ENCODE data around the gene PDE6A. TPM values are rescaled to one million over a fixed set of nuclear protein-coding genes. Genes with fewer than 3 reads are reported as not detected.

The PDE6A gene
- total RNA-seq, 1 donor from 2014 or later: 0.12 TPM

DNA sequence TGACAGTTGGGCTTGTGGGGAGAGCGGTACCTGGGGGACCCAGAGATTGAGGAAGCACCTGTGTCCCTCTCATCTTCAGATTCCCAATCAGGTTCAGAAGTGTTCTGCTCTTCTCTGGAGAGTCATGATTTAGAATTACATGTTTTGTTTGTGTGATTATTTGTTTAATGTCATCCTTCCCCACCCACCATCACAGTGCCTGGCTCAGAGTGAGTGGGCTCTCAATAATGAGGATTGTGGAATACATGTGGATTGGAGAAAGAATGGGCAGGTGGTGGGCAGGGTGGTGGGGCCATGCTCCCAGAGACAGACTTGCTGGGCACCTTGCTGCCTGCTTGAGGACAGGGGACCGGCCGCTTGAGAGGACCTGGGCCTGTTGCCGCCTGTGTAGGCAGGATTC is 126.5 kb downstream of the PDE6A start:
- Mint-ChIP-seq H3K4me3 (ENCODE audit: unreplicated experiment) (no peak overlapping the region), H3K27me3 (ENCODE audit: low read depth) (no peaks in the 10 kb centered on the region), H3K36me3 (ENCODE audit: low read depth) (no peaks in the 10 kb centered on the region), H3K9me3 (ENCODE audit: low read depth) (no peaks in the 10 kb centered on the region), H3K27ac (ENCODE audit: unreplicated experiment) (no peak overlapping the region), H3K4me1 (ENCODE audit: low read depth) (no peaks in the 10 kb centered on the region)
- TF ChIP-seq, protein P1, sequence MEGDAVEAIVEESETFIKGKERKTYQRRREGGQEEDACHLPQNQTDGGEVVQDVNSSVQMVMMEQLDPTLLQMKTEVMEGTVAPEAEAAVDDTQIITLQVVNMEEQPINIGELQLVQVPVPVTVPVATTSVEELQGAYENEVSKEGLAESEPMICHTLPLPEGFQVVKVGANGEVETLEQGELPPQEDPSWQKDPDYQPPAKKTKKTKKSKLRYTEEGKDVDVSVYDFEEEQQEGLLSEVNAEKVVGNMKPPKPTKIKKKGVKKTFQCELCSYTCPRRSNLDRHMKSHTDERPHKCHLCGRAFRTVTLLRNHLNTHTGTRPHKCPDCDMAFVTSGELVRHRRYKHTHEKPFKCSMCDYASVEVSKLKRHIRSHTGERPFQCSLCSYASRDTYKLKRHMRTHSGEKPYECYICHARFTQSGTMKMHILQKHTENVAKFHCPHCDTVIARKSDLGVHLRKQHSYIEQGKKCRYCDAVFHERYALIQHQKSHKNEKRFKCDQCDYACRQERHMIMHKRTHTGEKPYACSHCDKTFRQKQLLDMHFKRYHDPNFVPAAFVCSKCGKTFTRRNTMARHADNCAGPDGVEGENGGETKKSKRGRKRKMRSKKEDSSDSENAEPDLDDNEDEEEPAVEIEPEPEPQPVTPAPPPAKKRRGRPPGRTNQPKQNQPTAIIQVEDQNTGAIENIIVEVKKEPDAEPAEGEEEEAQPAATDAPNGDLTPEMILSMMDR (IDR thresholded peaks at IDR 0.05): no peak
- DNase-seq (ENCODE audit: low spot score): no peak

- Mint-ChIP-seq H3K36me3 (ENCODE audit: low read depth) (no peaks in the 10 kb centered on the region), H3K4me1 (ENCODE audit: low read depth) (no peaks in the 10 kb centered on the region), H3K27ac (ENCODE audit: unreplicated experiment) (no peak overlapping the region), H3K4me3 (ENCODE audit: unreplicated experiment) (no peak overlapping the region), H3K9me3 (ENCODE audit: low read depth) (no peaks in the 10 kb centered on the region), H3K27me3 (ENCODE audit: low read depth) (no peaks in the 10 kb centered on the region)
- TF ChIP-seq, protein P1 (IDR thresholded peaks at IDR 0.05): no peak
- DNase-seq (ENCODE audit: low spot score): no peak
Observed at GRCh38 chr5:149817539-149818060, 127.0 kb downstream of the PDE6A start.

DNA sequence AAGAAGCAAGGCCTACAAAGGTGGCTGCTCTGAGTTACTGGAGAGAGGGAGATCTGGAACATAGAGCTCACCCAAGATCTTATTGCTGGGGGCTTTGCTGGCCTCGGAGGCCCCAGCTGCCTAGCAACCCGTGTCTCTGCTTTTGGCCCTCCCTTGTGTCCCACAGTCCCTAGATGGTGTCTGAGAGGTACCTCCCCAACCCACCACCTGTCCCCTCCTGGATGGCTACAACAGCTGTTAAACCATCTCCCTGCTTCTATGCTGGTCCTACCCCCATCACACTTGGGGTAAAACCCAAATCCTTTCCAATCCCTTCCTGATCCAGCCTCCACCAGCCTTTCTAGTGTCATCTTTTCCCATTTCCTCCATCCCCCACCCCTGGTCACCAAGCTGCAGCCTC is 127.9 kb downstream of the PDE6A start:
- TF ChIP-seq, protein P1 (IDR thresholded peaks at IDR 0.05): no peak
- no peak overlapping the region for H3K4me3 Mint-ChIP-seq (ENCODE audit: unreplicated experiment)
- no peak overlapping the region for H3K27ac Mint-ChIP-seq (ENCODE audit: unreplicated experiment)
- H3K36me3 Mint-ChIP-seq (ENCODE audit: low read depth): peaks cover 2% of the 10 kb centered on the region
- H3K4me1 Mint-ChIP-seq (ENCODE audit: low read depth): no peaks in the 10 kb centered on the region
- H3K27me3 Mint-ChIP-seq (ENCODE audit: low read depth): no peaks in the 10 kb centered on the region
- DNase-seq (ENCODE audit: low spot score): no peak
- no peaks in the 10 kb centered on the region for H3K9me3 Mint-ChIP-seq (ENCODE audit: low read depth)

- Mint-ChIP-seq H3K9me3 (ENCODE audit: low read depth) (no peaks in the 10 kb centered on the region), H3K27me3 (ENCODE audit: low read depth) (no peaks in the 10 kb centered on the region), H3K27ac (ENCODE audit: unreplicated experiment) (no peak overlapping the region), H3K4me3 (ENCODE audit: unreplicated experiment) (no peak overlapping the region), H3K36me3 (ENCODE audit: low read depth) (peaks cover 2% of the 10 kb centered on the region), H3K4me1 (ENCODE audit: low read depth) (peaks cover 3% of the 10 kb centered on the region)
- DNase-seq (ENCODE audit: low spot score): no peak
- TF ChIP-seq, protein P1 (IDR thresholded peaks at IDR 0.05): no peak
Observed at GRCh38 chr5:149811453-149811852, 133.1 kb downstream of the PDE6A start.

GRCh38 chr5:149810856-149811255 is 133.7 kb downstream of the PDE6A start:
- Mint-ChIP-seq H3K4me3 (ENCODE audit: unreplicated experiment) (no peak overlapping the region), H3K36me3 (ENCODE audit: low read depth) (peaks cover 2% of the 10 kb centered on the region), H3K27ac (ENCODE audit: unreplicated experiment) (no peak overlapping the region), H3K9me3 (ENCODE audit: low read depth) (no peaks in the 10 kb centered on the region), H3K27me3 (ENCODE audit: low read depth) (no peaks in the 10 kb centered on the region), H3K4me1 (ENCODE audit: low read depth) (peaks cover 9% of the 10 kb centered on the region)
- DNase-seq (ENCODE audit: low spot score): no peak
- TF ChIP-seq, protein P1 (IDR thresholded peaks at IDR 0.05): no peak

Measured in chondrocyte (in vitro differentiated cells).